ENCODE results near the gene KLHL29.

DNA sequence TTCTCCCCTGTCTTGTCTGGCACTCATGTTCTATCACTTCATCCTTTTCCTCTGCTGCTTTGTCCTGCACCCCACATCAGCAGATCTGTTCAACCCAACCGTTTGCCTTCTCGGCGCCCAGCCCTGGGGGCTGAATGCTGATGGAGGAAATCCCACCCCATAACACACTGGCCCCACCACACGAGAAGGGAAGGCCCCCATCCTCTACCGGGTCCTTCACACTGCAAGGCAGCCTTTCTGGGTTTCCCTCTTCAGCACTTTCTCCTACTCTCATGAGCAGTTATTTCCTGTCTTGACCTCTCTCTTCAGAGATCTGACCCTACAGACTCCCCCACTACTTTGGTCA lies 314.6 kb downstream of the KLHL29 start:
- TF ChIP-seq, protein P1, sequence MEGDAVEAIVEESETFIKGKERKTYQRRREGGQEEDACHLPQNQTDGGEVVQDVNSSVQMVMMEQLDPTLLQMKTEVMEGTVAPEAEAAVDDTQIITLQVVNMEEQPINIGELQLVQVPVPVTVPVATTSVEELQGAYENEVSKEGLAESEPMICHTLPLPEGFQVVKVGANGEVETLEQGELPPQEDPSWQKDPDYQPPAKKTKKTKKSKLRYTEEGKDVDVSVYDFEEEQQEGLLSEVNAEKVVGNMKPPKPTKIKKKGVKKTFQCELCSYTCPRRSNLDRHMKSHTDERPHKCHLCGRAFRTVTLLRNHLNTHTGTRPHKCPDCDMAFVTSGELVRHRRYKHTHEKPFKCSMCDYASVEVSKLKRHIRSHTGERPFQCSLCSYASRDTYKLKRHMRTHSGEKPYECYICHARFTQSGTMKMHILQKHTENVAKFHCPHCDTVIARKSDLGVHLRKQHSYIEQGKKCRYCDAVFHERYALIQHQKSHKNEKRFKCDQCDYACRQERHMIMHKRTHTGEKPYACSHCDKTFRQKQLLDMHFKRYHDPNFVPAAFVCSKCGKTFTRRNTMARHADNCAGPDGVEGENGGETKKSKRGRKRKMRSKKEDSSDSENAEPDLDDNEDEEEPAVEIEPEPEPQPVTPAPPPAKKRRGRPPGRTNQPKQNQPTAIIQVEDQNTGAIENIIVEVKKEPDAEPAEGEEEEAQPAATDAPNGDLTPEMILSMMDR (IDR thresholded peaks at IDR 0.05), result no peak
- TF ChIP-seq EZH2 (IDR thresholded peaks at IDR 0.05; ENCODE audit: borderline replicate concordance, insufficient read depth, low read depth, low read length, poor library complexity, severe bottlenecking), result no peak

All from B cell (primary cell).